WERI-Rb-1 (cell line): ENCODE data around the gene SLC35B2.

Experiments
- DNase-seq: peaks from one replicate; pipeline ENCODE4 v3.0.0-alpha.2; 2020
- H3K27ac ChIP-seq: fragments of 250-450 bp; sonication (Bioruptor Pico); 2 replicates; pipeline ENCODE4 v1.5.1; 2020; ENCODE audit warnings: mild to moderate bottlenecking, moderate library complexity
- H3K27me3 ChIP-seq: fragments of 250-450 bp; sonication (Bioruptor Pico); 2 replicates; pipeline ENCODE4 v1.5.1; 2021; ENCODE audit warnings: mild to moderate bottlenecking, low read depth, moderate library complexity; ENCODE audit not compliant: insufficient read depth, severe bottlenecking
- H3K36me3 ChIP-seq: fragments of 250-450 bp; sonication (Bioruptor Pico); 2 replicates; pipeline ENCODE4 v1.5.1; 2020; ENCODE audit warnings: mild to moderate bottlenecking, moderate library complexity
- H3K4me3 ChIP-seq: 2 replicates; pipeline ENCODE4 v1.5.1; 2011; ENCODE audit warnings: low read depth, mild to moderate bottlenecking, control low read depth, low read length
- H3K9me3 ChIP-seq: fragments of 250-450 bp; sonication (Bioruptor Pico); 2 replicates; pipeline ENCODE4 v1.5.1; 2021; ENCODE audit warnings: mild to moderate bottlenecking, moderate library complexity; ENCODE audit not compliant: severe bottlenecking
- TF ChIP-seq, protein P1 (sequence below): IDR thresholded peaks from 2 replicates; pipeline ENCODE4 v1.5.1; 2011; ENCODE audit warnings: low read depth, mild to moderate bottlenecking, control low read depth, inconsistent platforms, low read length

SLC35B2 gene

GRCh38 chr6:44270526-44271405, 13.4 kb upstream of the SLC35B2 start:
- Histone ChIP-seq H3K36me3 (peaks cover 29% of the 10 kb centered on the region), H3K27me3 (no peaks in the 10 kb centered on the region), H3K9me3 (no peaks in the 10 kb centered on the region), H3K4me3 (peak overlapping the region; percentile 48), H3K27ac (peak overlapping the region; percentile 79)
- TF ChIP-seq, protein P1, sequence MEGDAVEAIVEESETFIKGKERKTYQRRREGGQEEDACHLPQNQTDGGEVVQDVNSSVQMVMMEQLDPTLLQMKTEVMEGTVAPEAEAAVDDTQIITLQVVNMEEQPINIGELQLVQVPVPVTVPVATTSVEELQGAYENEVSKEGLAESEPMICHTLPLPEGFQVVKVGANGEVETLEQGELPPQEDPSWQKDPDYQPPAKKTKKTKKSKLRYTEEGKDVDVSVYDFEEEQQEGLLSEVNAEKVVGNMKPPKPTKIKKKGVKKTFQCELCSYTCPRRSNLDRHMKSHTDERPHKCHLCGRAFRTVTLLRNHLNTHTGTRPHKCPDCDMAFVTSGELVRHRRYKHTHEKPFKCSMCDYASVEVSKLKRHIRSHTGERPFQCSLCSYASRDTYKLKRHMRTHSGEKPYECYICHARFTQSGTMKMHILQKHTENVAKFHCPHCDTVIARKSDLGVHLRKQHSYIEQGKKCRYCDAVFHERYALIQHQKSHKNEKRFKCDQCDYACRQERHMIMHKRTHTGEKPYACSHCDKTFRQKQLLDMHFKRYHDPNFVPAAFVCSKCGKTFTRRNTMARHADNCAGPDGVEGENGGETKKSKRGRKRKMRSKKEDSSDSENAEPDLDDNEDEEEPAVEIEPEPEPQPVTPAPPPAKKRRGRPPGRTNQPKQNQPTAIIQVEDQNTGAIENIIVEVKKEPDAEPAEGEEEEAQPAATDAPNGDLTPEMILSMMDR = no peak
- peak; percentile 92 for DNase-seq

- TF ChIP-seq, protein P1 = no peak
- peak within 1 kb of the TSS; percentile 48 for H3K4me3 ChIP-seq
- H3K36me3 ChIP-seq = peaks cover 22% of the 10 kb centered on the region
- H3K27me3 ChIP-seq = no peaks in the 10 kb centered on the region
- peak; percentile 79 for DNase-seq
- peak within 1 kb of the TSS; percentile 79 for H3K27ac ChIP-seq
- no peaks in the 10 kb centered on the region for H3K9me3 ChIP-seq
These were observed 12.7 kb upstream of the SLC35B2 start, which contains the start of gene TMEM151B for GRCh38 chr6:44269921-44270525. Gene TMEM151B, plus strand, starts transcription at chr6:44270450. Its CDS starts 293 bp downstream, at chr6:44270743.

GRCh38 chr6:44269178-44269920, 12.0 kb upstream of the SLC35B2 start:
- Histone ChIP-seq H3K9me3 (no peaks in the 10 kb centered on the region), H3K27ac (peak overlapping the region; percentile 79), H3K4me3 (peak overlapping the region; percentile 48), H3K36me3 (peaks cover 19% of the 10 kb centered on the region), H3K27me3 (no peaks in the 10 kb centered on the region)
- TF ChIP-seq, protein P1 = no peak
- no peak for DNase-seq

GRCh38 chr6:44268095-44268628, 10.8 kb upstream of the SLC35B2 start:
- Histone ChIP-seq H3K27ac (no peak overlapping the region), H3K4me3 (no peak overlapping the region), H3K27me3 (no peaks in the 10 kb centered on the region), H3K9me3 (no peaks in the 10 kb centered on the region), H3K36me3 (peaks cover 8% of the 10 kb centered on the region)
- TF ChIP-seq, protein P1 = peak; percentile 99
- peak; percentile 88 for DNase-seq

- TF ChIP-seq, protein P1 = no peak
- DNase-seq = no peak
- Histone ChIP-seq H3K4me3 (no peak overlapping the region), H3K9me3 (no peaks in the 10 kb centered on the region), H3K27ac (no peak overlapping the region), H3K36me3 (no peaks in the 10 kb centered on the region; the same call in 1 of the 2 replicates), H3K27me3 (no peaks in the 10 kb centered on the region)
These were observed 9.9 kb upstream of the SLC35B2 start for GRCh38 chr6:44267252-44267651.
